Esophagus muscularis mucosa (tissue), 3 donors: ENCODE results near the gene STAMBPL1.

Experiments used
- CTCF ChIP-seq, 3 experiments: fragments of 200-600 bp in 2 of 3; fragments of 450-650 bp in 1 of 3; sonication (generic) in 2 of 3; IDR thresholded peaks; one replicate each; pipeline ENCODE4 v1.5.1; 2017 to 2019; ENCODE audit warnings: antibody characterized with exemption in 3 of 3, mild to moderate bottlenecking in 2 of 3, moderate library complexity in 1 of 3
- POLR2A ChIP-seq: fragments of 450-650 bp; IDR thresholded peaks from one replicate; pipeline ENCODE4 v1.6.1; 2017; ENCODE audit warnings: antibody characterized with exemption, moderate library complexity, mild to moderate bottlenecking, low read depth
- POLR2AphosphoS5 ChIP-seq, 2 donors: sonication (generic); formaldehyde crosslinking; IDR thresholded peaks; one replicate each; pipeline ENCODE4 v1.6.1; 2017; ENCODE audit warnings: antibody characterized with exemption in 2 of 2

- TF ChIP-seq POLR2A = no peak
- no peak for TF ChIP-seq CTCF (IDR thresholded peaks at IDR 0.05)
- no peak for TF ChIP-seq POLR2AphosphoS5 (IDR thresholded peaks at IDR 0.05)
Observed at GRCh38 chr10:88896372-88896993, 16.4 kb downstream of the STAMBPL1 start.
